Body of pancreas (tissue), 4 donors: Measurements from ENCODE around the gene FOXP1.

Experiments
- CTCF ChIP-seq, 7 experiments: fragments of 450-650 bp in 4 of 7; fragments of 200-600 bp in 3 of 7; sonication (generic) in 3 of 7; IDR thresholded peaks; one replicate each; pipeline ENCODE4 v1.5.1; 2016 to 2019; ENCODE audit warnings: antibody characterized with exemption in 7 of 7
- POLR2A ChIP-seq, 3 donors: fragments of 450-650 bp; IDR thresholded peaks; one replicate each; pipeline ENCODE4 v1.6.1; 2016; ENCODE audit warnings: antibody characterized with exemption in 3 of 3, mild to moderate bottlenecking in 2 of 3

- TF ChIP-seq POLR2A (IDR thresholded peaks at IDR 0.05) (no peak), CTCF (IDR thresholded peaks at IDR 0.05) (no peak)
Observed at GRCh38 chr3:71097557-71097956, 486.0 kb downstream of the FOXP1 start.
